OCI-LY7 (cell line): ENCODE measurements around the gene DIPK1B.

ENCODE experiments used
- EZH2phosphoT487 ChIP-seq: fragments of 200-600 bp; sonication (generic); IDR thresholded peaks from 2 replicates; pipeline ENCODE4 v1.6.1; 2018; ENCODE audit warnings: low read depth, borderline replicate concordance, mild to moderate bottlenecking, mixed run types, antibody characterized with exemption, low read length, moderate library complexity, mixed read lengths
- TF ChIP-seq, protein P1 (sequence below): fragments of 200-600 bp; sonication (generic); conservative IDR thresholded peaks from 2 replicates; pipeline ENCODE4 v1.5.1; 2014; ENCODE audit warnings: mild to moderate bottlenecking, antibody characterized with exemption, low read length, moderate library complexity, mixed read lengths

DNA sequence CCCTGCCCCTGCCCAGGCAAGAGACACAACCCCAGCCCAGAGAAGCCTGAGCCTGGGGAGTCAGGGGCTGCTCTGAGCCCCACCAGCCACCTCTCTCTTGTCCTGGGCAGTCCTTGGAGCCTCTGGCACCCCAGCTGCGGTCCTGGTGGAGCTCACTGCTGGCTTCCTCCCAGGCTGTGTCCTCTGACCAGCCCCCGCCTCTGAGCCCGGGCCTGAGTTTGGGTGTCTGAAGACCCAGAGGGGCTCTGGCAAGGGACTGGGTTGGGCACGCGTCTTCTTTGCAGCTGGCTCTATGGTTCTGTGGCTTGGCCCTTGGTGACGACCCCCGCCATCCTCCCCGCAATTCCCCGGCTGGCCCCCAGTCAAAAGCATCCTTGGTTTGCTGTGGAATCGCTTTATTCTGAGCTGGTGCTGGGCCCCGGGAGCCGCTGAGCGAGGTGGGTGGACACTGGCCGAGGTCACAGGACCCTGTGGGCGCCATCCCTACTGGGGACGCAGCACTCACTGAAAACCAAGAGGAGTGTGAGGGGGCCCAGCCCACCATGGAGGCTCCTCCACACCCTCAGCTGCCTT is 31.4 kb downstream of the DIPK1B start:
- TF ChIP-seq, protein P1, sequence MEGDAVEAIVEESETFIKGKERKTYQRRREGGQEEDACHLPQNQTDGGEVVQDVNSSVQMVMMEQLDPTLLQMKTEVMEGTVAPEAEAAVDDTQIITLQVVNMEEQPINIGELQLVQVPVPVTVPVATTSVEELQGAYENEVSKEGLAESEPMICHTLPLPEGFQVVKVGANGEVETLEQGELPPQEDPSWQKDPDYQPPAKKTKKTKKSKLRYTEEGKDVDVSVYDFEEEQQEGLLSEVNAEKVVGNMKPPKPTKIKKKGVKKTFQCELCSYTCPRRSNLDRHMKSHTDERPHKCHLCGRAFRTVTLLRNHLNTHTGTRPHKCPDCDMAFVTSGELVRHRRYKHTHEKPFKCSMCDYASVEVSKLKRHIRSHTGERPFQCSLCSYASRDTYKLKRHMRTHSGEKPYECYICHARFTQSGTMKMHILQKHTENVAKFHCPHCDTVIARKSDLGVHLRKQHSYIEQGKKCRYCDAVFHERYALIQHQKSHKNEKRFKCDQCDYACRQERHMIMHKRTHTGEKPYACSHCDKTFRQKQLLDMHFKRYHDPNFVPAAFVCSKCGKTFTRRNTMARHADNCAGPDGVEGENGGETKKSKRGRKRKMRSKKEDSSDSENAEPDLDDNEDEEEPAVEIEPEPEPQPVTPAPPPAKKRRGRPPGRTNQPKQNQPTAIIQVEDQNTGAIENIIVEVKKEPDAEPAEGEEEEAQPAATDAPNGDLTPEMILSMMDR: no peak
- TF ChIP-seq EZH2phosphoT487: no peak
